ENCODE measurements around the gene CMTM5.

Gene CMTM5

GRCh38 chr14:23407516-23408306, 30.9 kb downstream of the CMTM5 start, which contains the start of gene MYH6:
Gene MYH6, minus strand, starts transcription at chr14:23408273. Its CDS starts 1,050 bp downstream, at chr14:23407223.
- no peak for TF ChIP-seq CTCF (IDR thresholded peaks at IDR 0.05; ENCODE audit: low read depth, low read length, missing control alignments)
- DNase-seq (ENCODE audit: low read depth) = no peak
- H3K4me3 ChIP-seq (ENCODE audit: low read depth, low read length) = no peak within 1 kb of the TSS

DNA sequence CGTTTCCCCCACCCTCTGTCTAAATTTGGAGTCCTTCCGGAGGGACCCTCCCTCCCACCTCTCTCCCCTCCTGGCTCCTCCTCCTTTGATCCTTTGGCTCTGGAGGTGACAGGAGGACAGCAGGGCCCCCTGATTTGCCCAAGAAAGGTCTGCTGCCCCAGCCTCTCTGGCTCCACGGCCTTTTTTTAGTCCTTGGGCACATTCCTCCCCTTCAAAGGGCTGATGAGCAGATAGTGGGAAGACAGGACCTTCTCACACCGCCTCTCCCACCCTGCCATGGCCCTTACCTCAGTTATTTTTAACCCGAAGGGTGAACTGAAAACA, 31.4 kb downstream of the CMTM5 start:
- no peak for TF ChIP-seq CTCF (IDR thresholded peaks at IDR 0.05; ENCODE audit: low read depth, low read length, missing control alignments)
- no peak for DNase-seq (ENCODE audit: low read depth)
- no peak overlapping the region for H3K4me3 ChIP-seq (ENCODE audit: low read depth, low read length)

GRCh38 chr14:23409475-23409874, 32.6 kb downstream of the CMTM5 start:
- no peak overlapping the region for H3K4me3 ChIP-seq (ENCODE audit: low read depth, low read length)
- TF ChIP-seq CTCF (IDR thresholded peaks at IDR 0.05; ENCODE audit: low read depth, low read length, missing control alignments) = no peak
- DNase-seq (ENCODE audit: low read depth) = no peak

DNA sequence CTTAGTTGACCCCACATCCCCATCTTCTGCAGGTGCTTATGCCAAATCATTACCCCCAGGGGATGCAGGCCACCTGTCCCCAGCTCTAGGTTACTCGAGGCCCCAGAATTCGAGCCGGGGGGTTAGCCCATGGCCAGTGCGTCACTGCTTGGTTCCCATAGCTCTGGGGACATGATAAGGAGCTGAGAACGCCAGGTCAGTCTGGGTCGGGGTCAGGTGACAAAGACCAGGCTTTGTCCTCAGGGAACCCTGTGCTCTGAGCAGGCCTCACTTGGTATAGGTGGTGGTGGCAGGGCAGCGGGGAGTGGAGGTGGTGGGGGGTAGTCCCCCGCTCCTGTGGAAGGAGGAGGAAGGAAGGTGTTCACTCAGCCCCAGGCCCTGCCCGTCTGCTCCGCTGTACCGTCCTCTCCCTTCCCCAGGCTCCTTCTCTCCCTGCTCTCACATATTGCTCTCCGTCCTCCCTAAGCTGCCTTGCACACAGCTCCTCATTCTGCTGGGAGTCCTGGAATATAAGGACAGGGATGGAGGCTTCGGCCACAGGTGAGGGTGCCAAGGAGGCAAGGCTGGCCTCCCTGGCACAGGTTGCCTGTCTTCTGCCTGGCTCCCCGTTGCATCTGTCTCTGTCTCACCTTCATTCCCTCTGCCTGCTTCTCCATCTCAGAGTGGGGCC, 33.3 kb downstream of the CMTM5 start:
- H3K4me3 ChIP-seq (ENCODE audit: low read depth, low read length) = no peak overlapping the region
- DNase-seq (ENCODE audit: low read depth) = no peak
- TF ChIP-seq CTCF (IDR thresholded peaks at IDR 0.05; ENCODE audit: low read depth, low read length, missing control alignments) = no peak

GRCh38 chr14:23411563-23412525, 35.0 kb downstream of the CMTM5 start:
- TF ChIP-seq CTCF (IDR thresholded peaks at IDR 0.05; ENCODE audit: low read depth, low read length, missing control alignments) = no peak
- no peak for DNase-seq (ENCODE audit: low read depth)
- no peak overlapping the region for H3K4me3 ChIP-seq (ENCODE audit: low read depth, low read length)

DNA sequence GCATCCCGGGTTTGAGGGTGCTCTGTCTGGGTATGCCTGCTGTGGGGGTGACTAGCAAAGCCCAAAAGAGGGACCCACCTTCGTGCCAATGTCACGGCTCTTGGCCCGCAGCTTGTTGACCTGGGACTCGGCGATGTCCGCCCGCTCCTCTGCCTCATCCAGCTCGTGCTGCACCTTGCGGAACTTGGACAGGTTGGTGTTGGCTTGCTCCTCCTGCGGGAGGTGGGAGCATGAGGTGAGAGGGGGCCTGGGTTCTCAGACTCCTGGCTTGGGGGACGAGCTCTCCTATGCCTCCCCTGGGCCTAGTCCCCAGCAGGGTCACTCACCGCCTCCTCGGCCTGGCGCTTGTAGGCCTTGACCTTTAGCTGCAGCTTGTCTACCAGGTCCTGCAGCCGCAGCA, 36.8 kb downstream of the CMTM5 start:
- TF ChIP-seq CTCF (IDR thresholded peaks at IDR 0.05; ENCODE audit: low read depth, low read length, missing control alignments) = no peak
- no peak overlapping the region for H3K4me3 ChIP-seq (ENCODE audit: low read depth, low read length)
- no peak for DNase-seq (ENCODE audit: low read depth)
